ENCODE measurements around the gene TOP3B. TPM values are rescaled to one million over a fixed set of nuclear protein-coding genes. Genes with fewer than 3 reads are reported as not detected.

The TOP3B gene
- total RNA-seq, 1 experiment from 2014 or later = 68.6 TPM

DNA sequence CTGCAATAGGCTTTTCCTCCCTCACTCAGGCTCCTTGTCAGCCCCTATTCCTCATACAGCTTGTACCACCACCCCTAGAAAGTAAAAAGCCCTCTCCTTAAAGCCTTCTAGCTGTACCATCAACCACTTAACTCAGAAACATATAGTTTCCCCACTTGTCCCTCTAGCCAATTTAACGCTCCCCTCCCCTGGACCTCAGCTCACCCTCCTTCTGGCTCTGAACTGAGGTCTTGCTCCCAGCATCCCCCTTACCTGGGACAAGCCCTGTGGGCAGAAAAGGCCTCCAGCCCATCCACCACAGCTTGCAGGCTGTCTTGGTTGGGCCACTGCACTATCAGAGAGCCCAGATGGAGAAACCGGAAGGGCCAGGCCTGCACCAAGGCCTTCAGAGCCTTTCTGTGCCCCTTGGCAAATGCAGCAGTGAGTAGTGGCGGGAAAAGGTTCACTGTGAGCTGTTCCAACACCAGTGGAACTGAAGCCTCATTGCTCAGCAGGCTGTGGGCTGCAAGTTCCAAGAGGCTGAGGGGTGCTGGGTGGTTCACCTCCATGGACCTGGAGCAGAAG is 12.4 kb upstream of the TOP3B start:
- Mint-ChIP-seq H3K9me3 (no peaks in the 10 kb centered on the region), H3K4me3 (no peak overlapping the region), H3K27ac (no peak overlapping the region), H3K27me3 (ENCODE audit: low read depth) (peaks cover 100% of the 10 kb centered on the region), H3K36me3 (no peaks in the 10 kb centered on the region), H3K4me1 (no peaks in the 10 kb centered on the region)
- ChIA-PET CTCF (interaction anchor here (3.0 kb wide), 1 partner anchor 10 kb away, joined by 11 read pairs; no protein-coding TSS in a partner anchor), POLR2A (interaction anchor here (0.6 kb wide), 1 partner anchor 287 kb away, joined by 3 read pairs; no protein-coding TSS in a partner anchor)
- no peak for ATAC-seq
- TF ChIP-seq OVOL2 (CRISPR knock-in tag; IDR thresholded peaks at IDR 0.05; ENCODE audit: borderline replicate concordance) (no peak), ELF4 (CRISPR knock-in tag; IDR thresholded peaks at IDR 0.05; ENCODE audit: low read depth) (no peak), NFATC4 (CRISPR knock-in tag; IDR thresholded peaks at IDR 0.05) (no peak), FOXP1 (CRISPR knock-in tag; IDR thresholded peaks at IDR 0.05; ENCODE audit: borderline replicate concordance) (no peak), RELA (CRISPR knock-in tag; IDR thresholded peaks at IDR 0.05; ENCODE audit: borderline replicate concordance) (no peak), CREB1 (CRISPR knock-in tag; IDR thresholded peaks at IDR 0.05) (no peak), SMAD4 (CRISPR knock-in tag; IDR thresholded peaks at IDR 0.05) (no peak), SOX15 (CRISPR knock-in tag; IDR thresholded peaks at IDR 0.05) (no peak), TP53 (CRISPR knock-in tag; IDR thresholded peaks at IDR 0.05) (no peak), ZNF121 (CRISPR knock-in tag; IDR thresholded peaks at IDR 0.05) (no peak), ATF1 (CRISPR knock-in tag; IDR thresholded peaks at IDR 0.05) (no peak), FOXJ3 (CRISPR knock-in tag; IDR thresholded peaks at IDR 0.05; ENCODE audit: borderline replicate concordance) (no peak), JUN (CRISPR knock-in tag; IDR thresholded peaks at IDR 0.05) (no peak), ZNF232 (CRISPR knock-in tag; IDR thresholded peaks at IDR 0.05) (no peak)
- TF ChIP-seq, protein P1, sequence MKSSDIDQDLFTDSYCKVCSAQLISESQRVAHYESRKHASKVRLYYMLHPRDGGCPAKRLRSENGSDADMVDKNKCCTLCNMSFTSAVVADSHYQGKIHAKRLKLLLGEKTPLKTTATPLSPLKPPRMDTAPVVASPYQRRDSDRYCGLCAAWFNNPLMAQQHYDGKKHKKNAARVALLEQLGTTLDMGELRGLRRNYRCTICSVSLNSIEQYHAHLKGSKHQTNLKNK (CRISPR knock-in tag; IDR thresholded peaks at IDR 0.05) = no peak
- TF ChIP-seq, protein P2, sequence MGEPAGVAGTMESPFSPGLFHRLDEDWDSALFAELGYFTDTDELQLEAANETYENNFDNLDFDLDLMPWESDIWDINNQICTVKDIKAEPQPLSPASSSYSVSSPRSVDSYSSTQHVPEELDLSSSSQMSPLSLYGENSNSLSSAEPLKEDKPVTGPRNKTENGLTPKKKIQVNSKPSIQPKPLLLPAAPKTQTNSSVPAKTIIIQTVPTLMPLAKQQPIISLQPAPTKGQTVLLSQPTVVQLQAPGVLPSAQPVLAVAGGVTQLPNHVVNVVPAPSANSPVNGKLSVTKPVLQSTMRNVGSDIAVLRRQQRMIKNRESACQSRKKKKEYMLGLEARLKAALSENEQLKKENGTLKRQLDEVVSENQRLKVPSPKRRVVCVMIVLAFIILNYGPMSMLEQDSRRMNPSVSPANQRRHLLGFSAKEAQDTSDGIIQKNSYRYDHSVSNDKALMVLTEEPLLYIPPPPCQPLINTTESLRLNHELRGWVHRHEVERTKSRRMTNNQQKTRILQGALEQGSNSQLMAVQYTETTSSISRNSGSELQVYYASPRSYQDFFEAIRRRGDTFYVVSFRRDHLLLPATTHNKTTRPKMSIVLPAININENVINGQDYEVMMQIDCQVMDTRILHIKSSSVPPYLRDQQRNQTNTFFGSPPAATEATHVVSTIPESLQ (CRISPR knock-in tag; IDR thresholded peaks at IDR 0.05) = no peak
- TF ChIP-seq, protein P3, sequence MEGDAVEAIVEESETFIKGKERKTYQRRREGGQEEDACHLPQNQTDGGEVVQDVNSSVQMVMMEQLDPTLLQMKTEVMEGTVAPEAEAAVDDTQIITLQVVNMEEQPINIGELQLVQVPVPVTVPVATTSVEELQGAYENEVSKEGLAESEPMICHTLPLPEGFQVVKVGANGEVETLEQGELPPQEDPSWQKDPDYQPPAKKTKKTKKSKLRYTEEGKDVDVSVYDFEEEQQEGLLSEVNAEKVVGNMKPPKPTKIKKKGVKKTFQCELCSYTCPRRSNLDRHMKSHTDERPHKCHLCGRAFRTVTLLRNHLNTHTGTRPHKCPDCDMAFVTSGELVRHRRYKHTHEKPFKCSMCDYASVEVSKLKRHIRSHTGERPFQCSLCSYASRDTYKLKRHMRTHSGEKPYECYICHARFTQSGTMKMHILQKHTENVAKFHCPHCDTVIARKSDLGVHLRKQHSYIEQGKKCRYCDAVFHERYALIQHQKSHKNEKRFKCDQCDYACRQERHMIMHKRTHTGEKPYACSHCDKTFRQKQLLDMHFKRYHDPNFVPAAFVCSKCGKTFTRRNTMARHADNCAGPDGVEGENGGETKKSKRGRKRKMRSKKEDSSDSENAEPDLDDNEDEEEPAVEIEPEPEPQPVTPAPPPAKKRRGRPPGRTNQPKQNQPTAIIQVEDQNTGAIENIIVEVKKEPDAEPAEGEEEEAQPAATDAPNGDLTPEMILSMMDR (IDR thresholded peaks at IDR 0.05) = no peak
- TF ChIP-seq, protein P4, sequence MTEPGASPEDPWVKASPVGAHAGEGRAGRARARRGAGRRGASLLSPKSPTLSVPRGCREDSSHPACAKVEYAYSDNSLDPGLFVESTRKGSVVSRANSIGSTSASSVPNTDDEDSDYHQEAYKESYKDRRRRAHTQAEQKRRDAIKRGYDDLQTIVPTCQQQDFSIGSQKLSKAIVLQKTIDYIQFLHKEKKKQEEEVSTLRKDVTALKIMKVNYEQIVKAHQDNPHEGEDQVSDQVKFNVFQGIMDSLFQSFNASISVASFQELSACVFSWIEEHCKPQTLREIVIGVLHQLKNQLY (CRISPR knock-in tag; IDR thresholded peaks at IDR 0.05) = no peak
- TF ChIP-seq, protein P5, sequence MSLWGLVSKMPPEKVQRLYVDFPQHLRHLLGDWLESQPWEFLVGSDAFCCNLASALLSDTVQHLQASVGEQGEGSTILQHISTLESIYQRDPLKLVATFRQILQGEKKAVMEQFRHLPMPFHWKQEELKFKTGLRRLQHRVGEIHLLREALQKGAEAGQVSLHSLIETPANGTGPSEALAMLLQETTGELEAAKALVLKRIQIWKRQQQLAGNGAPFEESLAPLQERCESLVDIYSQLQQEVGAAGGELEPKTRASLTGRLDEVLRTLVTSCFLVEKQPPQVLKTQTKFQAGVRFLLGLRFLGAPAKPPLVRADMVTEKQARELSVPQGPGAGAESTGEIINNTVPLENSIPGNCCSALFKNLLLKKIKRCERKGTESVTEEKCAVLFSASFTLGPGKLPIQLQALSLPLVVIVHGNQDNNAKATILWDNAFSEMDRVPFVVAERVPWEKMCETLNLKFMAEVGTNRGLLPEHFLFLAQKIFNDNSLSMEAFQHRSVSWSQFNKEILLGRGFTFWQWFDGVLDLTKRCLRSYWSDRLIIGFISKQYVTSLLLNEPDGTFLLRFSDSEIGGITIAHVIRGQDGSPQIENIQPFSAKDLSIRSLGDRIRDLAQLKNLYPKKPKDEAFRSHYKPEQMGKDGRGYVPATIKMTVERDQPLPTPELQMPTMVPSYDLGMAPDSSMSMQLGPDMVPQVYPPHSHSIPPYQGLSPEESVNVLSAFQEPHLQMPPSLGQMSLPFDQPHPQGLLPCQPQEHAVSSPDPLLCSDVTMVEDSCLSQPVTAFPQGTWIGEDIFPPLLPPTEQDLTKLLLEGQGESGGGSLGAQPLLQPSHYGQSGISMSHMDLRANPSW (CRISPR knock-in tag; conservative IDR thresholded peaks at IDR 0.05; ENCODE audit: low read depth) = no peak
- TF ChIP-seq, protein P6, sequence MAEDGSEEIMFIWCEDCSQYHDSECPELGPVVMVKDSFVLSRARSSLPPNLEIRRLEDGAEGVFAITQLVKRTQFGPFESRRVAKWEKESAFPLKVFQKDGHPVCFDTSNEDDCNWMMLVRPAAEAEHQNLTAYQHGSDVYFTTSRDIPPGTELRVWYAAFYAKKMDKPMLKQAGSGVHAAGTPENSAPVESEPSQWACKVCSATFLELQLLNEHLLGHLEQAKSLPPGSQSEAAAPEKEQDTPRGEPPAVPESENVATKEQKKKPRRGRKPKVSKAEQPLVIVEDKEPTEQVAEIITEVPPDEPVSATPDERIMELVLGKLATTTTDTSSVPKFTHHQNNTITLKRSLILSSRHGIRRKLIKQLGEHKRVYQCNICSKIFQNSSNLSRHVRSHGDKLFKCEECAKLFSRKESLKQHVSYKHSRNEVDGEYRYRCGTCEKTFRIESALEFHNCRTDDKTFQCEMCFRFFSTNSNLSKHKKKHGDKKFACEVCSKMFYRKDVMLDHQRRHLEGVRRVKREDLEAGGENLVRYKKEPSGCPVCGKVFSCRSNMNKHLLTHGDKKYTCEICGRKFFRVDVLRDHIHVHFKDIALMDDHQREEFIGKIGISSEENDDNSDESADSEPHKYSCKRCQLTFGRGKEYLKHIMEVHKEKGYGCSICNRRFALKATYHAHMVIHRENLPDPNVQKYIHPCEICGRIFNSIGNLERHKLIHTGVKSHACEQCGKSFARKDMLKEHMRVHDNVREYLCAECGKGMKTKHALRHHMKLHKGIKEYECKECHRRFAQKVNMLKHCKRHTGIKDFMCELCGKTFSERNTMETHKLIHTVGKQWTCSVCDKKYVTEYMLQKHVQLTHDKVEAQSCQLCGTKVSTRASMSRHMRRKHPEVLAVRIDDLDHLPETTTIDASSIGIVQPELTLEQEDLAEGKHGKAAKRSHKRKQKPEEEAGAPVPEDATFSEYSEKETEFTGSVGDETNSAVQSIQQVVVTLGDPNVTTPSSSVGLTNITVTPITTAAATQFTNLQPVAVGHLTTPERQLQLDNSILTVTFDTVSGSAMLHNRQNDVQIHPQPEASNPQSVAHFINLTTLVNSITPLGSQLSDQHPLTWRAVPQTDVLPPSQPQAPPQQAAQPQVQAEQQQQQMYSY (CRISPR knock-in tag; IDR thresholded peaks at IDR 0.05) = no peak
- no peak for DNase-seq (ENCODE audit: low spot score)
